ENCODE results near the gene CDH5.

Gene CDH5

DNA sequence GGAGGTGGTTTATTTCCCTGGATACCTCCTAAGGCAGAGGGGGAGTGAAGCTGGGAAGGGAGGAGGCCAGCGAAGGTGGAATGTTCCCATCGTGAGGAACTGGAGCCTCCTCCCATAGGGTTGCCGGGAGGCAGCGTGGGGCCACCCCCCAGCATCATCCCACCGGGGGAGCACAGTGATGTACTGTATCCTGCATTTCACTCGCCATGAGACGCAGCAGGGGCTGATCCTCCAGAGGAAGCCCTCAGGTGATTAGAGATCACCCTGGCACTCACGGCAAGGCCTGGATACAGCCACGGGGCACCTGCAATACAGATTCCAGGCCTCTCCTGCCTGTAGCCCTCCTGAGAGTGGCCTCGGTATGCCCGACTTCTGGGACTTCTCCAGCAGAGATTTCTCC is 35.1 kb downstream of the CDH5 start:
- Histone ChIP-seq H3K79me2 (ENCODE audit: insufficient read depth, low read length) (no peaks in the 10 kb centered on the region), H3F3A (ENCODE audit: insufficient read depth, low read length) (no peaks in the 10 kb centered on the region), H2AFZ (ENCODE audit: low read length) (no peak overlapping the region), H3K4me1 (ENCODE audit: insufficient read depth, low read length, severe bottlenecking) (peaks cover 2% of the 10 kb centered on the region), H3K4me2 (ENCODE audit: low read length) (no peak overlapping the region), H3K36me3 (ENCODE audit: insufficient read depth, low read length) (no peaks in the 10 kb centered on the region), H4K20me1 (ENCODE audit: insufficient read depth, low read length) (no peaks in the 10 kb centered on the region), H3K9ac (ENCODE audit: low read length) (no peak overlapping the region), H3K4me3 (ENCODE audit: low read depth, low read length, poor library complexity, severe bottlenecking) (no peak overlapping the region), H3K27me3 (ENCODE audit: insufficient read depth, low read length) (peaks cover 7% of the 10 kb centered on the region; the same call in 1 of the 2 replicates), H3K27ac (ENCODE audit: low read depth, low read length, poor library complexity, severe bottlenecking) (no peak overlapping the region), H3K9me2 (ENCODE audit: low read depth, low read length) (no peaks in the 10 kb centered on the region), H3K9me3 (ENCODE audit: low read length) (no peaks in the 10 kb centered on the region; the same call in 1 of the 2 replicates)
- no peak for TF ChIP-seq CTCF (IDR thresholded peaks at IDR 0.05; ENCODE audit: low read length)
- no peak for TF ChIP-seq EZH2 (IDR thresholded peaks at IDR 0.05; ENCODE audit: borderline replicate concordance, low read length)

GRCh38 chr16:66402166-66402565 is 35.7 kb downstream of the CDH5 start:
- H3K4me3 ChIP-seq (ENCODE audit: low read depth, low read length, poor library complexity, severe bottlenecking): no peak overlapping the region
- H3K79me2 ChIP-seq (ENCODE audit: insufficient read depth, low read length): no peaks in the 10 kb centered on the region
- H2AFZ ChIP-seq (ENCODE audit: low read length): no peak overlapping the region
- no peaks in the 10 kb centered on the region; the same call in 1 of the 2 replicates for H3K9me3 ChIP-seq (ENCODE audit: low read length)
- no peaks in the 10 kb centered on the region for H3K9me2 ChIP-seq (ENCODE audit: low read depth, low read length)
- no peaks in the 10 kb centered on the region for H3K36me3 ChIP-seq (ENCODE audit: insufficient read depth, low read length)
- no peaks in the 10 kb centered on the region for H4K20me1 ChIP-seq (ENCODE audit: insufficient read depth, low read length)
- no peaks in the 10 kb centered on the region for H3F3A ChIP-seq (ENCODE audit: insufficient read depth, low read length)
- H3K4me2 ChIP-seq (ENCODE audit: low read length): no peak overlapping the region
- H3K27me3 ChIP-seq (ENCODE audit: insufficient read depth, low read length): peaks cover 11% of the 10 kb centered on the region
- no peak overlapping the region for H3K27ac ChIP-seq (ENCODE audit: low read depth, low read length, poor library complexity, severe bottlenecking)
- H3K9ac ChIP-seq (ENCODE audit: low read length): no peak overlapping the region
- peaks cover 7% of the 10 kb centered on the region for H3K4me1 ChIP-seq (ENCODE audit: insufficient read depth, low read length, severe bottlenecking)
- TF ChIP-seq CTCF (IDR thresholded peaks at IDR 0.05; ENCODE audit: low read length) (no peak), EZH2 (IDR thresholded peaks at IDR 0.05; ENCODE audit: borderline replicate concordance, low read length) (no peak)

DNA sequence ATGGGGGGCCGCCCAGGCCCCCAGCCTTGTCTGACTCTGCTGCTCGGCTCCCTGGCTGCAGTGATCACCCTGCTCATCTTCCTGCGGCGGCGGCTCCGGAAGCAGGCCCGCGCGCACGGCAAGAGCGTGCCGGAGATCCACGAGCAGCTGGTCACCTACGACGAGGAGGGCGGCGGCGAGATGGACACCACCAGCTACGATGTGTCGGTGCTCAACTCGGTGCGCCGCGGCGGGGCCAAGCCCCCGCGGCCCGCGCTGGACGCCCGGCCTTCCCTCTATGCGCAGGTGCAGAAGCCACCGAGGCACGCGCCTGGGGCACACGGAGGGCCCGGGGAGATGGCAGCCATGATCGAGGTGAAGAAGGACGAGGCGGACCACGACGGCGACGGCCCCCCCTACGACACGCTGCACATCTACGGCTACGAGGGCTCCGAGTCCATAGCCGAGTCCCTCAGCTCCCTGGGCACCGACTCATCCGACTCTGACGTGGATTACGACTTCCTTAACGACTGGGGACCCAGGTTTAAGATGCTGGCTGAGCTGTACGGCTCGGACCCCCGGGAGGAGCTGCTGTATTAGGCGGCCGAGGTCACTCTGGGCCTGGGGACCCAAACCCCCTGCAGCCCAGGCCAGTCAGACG is 36.2 kb downstream of the CDH5 start:
- Histone ChIP-seq H3K27me3 (ENCODE audit: insufficient read depth, low read length) (peaks cover 11% of the 10 kb centered on the region), H3K9me2 (ENCODE audit: low read depth, low read length) (no peaks in the 10 kb centered on the region), H3K36me3 (ENCODE audit: insufficient read depth, low read length) (no peaks in the 10 kb centered on the region), H3K4me2 (ENCODE audit: low read length) (no peak overlapping the region), H3K4me1 (ENCODE audit: insufficient read depth, low read length, severe bottlenecking) (peaks cover 8% of the 10 kb centered on the region), H3K27ac (ENCODE audit: low read depth, low read length, poor library complexity, severe bottlenecking) (no peak overlapping the region), H4K20me1 (ENCODE audit: insufficient read depth, low read length) (no peaks in the 10 kb centered on the region), H3K9me3 (ENCODE audit: low read length) (no peaks in the 10 kb centered on the region; the same call in 1 of the 2 replicates), H3K79me2 (ENCODE audit: insufficient read depth, low read length) (no peaks in the 10 kb centered on the region), H2AFZ (ENCODE audit: low read length) (no peak overlapping the region), H3K9ac (ENCODE audit: low read length) (no peak overlapping the region), H3K4me3 (ENCODE audit: low read depth, low read length, poor library complexity, severe bottlenecking) (no peak overlapping the region), H3F3A (ENCODE audit: insufficient read depth, low read length) (no peaks in the 10 kb centered on the region)
- TF ChIP-seq CTCF (IDR thresholded peaks at IDR 0.05; ENCODE audit: low read length) (no peak), EZH2 (IDR thresholded peaks at IDR 0.05; ENCODE audit: borderline replicate concordance, low read length) (no peak)

All from OCI-LY1 (cell line).